Measurements from ENCODE around the gene PGA5.
"Not testable (repeated sequence)": the region's sequence is repeated elsewhere in the genome, so short reads cannot be mapped to it uniquely, and the experiment has no call there.

PGA5 gene

DNA sequence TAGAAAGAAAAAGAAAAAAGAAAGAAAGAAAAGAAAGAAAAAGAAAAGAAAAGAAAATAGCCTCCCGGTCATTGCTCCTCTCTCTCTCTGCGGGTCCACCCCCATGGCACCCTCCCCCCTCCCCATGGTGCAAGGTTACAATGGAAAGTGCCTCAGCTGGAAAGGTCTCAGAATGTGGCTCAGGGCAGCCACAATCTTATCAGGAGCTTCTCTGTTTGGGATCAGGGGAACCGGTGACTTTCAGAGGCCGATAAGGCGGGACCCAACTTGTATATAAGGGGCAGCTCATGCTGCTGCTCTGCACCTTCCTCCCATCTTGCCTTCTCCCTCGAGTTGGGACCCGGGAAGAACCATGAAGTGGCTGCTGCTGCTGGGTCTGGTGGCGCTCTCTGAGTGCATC, at the start of gene PGA5:
Gene PGA5 (plus strand): TSS at position 301 of the 400 bp plus-strand sequence. CDS start 52 bp downstream, at position 353.
- DNase-seq, result not testable (repeated sequence)

DNA sequence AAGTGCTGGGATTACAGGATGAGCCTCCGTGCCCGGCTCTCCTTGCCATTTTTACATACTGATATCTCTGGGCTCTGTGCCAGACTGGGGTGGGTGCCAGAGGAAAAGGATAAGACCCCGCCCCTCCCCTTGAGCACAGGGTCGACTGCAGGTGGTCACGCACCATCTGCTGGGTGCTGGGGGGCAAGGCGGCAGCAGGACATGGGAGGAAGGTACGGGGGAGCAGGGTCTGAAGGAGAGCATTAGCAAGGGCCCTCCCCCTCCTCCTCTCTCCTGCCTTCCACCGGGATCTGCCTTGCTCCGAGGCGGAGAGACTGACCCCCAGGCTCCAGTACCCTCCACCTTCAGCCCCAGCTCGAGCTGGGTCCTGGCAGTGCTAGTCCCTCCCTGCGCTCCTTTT, 47.4 kb upstream of the PGA5 start:
- DNase-seq, result no peak

DNA sequence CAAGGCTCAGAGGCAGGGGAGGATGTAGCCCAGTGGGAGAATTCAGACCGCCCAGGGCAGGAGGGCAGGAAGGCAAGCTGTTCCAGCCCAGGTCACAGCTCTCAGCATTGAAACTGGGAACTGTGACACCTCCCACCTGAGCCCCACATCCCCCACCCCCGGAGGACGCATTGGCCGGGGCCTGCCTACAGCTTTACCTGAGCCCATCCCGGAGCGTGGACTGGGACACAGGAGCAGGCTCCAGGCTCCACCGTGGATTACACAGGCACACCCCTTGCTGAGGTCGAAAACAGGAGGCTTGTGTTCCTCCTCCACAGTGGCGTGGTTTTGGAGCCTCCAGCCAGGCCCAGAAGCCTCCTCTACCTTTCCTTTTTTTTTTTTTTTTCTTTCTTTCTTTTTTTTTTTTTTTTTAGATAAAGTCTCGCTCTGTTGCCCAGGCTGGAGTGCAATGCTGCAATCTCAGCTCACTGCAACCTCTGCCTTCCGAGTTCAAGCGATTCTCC, 46.8 kb upstream of the PGA5 start:
- no peak for DNase-seq

DNA sequence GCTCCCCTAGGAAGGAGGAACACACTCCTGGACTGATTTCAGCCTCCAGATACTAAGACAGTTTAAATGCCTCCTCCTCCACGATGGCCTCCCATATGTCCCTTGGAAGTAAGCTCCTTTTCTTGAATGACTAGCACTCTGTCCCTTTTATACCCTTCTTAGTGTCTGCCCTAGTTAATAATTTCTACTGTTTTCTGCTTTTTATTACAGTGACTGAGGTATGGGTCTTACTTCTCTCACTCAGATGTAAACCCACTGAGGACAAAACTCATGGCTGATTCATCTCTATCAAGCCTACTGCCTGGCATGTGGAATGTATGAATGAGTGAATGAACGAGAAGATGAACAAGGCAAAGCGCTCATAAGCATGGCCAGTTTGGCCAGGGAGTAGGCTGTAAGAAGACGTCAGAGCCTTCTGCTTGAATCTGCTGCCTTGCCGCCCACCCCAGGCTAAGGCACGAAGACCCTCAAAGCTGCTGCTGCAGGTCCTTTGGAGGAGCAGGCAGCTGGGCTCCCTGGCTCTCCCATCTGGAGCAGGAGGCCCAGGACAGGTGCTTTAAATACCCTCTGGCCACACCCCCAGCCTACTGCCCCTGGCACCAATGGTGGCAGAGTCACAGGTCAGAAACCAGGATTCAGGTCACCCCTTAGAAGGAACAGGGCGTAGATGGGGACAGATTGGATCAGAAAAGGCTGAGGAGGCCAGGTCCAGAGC, 45.8 kb upstream of the PGA5 start:
- DNase-seq, result no peak

DNA sequence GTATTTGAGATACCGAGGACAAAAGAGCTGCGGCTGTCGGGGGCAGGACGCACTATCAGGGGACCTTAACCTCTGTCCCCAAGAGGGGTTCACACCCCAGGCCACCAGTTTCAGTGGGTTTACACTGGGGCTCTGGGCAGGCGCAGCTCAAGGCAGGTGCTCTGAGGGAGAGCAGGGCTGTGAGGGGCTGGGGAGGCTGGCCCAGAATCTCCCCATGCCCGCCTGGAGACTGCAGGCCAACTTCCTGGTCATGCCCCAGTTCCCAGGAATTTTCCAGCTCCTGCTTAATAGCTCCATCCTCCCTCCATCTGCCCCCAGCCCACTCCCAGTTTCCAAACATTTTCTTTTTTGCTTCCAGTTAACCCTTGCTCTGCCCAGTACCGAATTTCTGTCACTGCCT, 45.3 kb upstream of the PGA5 start:
- no peak for DNase-seq

DNA sequence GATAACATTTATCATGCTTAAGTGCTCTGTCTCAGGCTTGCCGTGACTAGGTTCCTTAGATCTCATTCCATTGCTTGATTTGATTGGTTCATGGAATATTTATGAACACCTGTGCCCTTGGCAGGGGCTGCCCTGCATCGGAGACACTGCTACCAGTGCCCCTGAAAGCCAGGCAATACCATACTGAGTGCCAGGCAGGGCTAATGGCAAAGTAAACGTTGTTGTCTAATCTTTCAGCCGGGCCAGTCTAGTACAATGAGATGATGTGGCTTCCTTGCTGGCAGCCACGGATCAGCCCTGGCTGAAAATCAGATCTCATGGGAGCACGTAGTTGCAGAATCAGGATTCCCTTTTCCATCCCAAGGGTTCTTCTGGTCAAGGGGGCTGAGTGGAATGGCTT, 42.6 kb upstream of the PGA5 start:
- no peak for DNase-seq

DNA sequence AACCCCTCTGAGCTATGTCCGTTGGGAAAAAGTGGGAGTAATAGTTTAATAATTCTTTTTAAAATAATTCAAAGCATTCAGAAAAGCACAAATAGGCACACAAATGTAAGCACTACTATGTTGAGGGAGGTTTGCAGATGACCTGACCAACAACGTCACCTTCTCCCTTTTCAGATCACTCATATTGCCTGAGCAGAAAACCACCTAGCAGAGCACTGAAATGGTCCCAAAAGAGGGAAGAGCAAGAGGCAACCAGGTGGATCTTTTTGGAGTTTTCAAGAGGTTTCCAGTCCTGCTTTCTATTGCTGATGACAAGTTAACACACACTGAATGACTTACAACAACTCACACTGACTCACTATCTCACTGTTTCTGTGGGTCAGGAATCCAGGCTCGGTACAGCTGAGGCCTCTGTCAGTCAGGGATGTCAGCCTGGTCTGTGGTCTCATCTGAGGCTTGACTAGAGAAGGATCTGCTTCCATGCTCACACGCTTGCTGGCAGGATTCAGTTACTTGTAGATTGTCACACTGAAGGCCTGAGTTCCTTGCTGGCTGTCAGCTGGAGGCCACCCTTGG, 41.9 kb upstream of the PGA5 start:
- no peak for DNase-seq

DNA sequence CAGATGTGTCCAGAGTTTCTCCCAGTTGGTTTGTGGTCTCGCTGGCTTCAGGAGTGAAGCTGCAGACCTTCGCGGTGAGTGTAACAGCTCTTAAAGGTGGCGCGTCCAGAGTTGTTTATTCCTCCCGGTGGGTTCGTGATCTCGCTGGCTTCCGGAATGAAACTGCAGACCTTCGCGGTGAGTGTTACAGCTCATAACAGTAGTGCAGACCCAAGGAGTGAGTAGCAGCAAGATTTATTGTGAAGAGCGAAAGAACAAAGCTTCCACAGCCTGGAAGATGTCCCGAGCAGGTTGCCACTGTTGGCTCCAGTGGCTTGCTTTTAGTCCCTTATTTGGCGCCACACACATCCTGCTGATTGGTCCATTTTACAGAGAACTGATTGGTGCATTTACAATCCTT, 39.5 kb upstream of the PGA5 start:
- DNase-seq, result no peak

DNA sequence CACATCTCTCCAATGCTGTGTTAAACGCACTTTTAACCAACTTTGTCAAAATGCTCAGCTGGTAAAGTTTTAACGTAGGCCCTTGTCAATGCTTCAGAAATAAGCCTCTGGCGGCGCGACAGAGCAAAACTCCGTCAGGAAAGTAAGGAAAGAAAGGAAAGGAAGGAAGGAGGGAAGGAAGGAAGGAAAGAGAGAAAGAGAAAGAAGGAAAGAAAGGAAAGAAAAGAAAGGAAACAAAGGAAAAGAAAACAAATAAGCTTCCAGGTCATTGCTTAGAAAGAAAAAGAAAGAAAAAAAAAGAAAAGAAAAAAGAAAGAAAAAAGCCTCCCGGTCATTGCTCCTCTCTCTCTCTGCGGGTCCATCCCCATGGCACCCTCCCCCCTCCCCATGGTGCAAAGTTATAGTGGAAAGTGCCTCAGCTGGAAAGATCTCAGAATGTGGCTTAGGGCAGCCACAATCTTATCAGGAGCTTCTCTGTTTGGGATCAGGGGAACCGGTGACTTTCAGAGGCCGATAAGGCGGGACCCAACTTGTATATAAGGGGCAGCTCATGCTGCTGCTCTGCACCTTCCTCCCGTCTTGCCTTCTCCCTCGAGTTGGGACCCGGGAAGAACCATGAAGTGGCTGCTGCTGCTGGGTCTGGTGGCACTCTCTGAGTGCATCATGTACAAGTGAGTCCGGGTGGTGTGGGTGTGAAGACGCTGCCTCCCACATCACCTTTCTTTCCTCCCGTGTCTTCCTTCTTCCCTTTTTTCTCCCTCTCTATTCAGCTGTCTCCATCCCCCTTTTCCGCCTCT, 37.8 kb upstream of the PGA5 start, which contains the start of gene PGA3:
Gene PGA3 (plus strand): TSS at position 566 of the 797 bp plus-strand sequence. CDS start 50 bp downstream, at position 616.
- DNase-seq, result not testable (repeated sequence)

DNA sequence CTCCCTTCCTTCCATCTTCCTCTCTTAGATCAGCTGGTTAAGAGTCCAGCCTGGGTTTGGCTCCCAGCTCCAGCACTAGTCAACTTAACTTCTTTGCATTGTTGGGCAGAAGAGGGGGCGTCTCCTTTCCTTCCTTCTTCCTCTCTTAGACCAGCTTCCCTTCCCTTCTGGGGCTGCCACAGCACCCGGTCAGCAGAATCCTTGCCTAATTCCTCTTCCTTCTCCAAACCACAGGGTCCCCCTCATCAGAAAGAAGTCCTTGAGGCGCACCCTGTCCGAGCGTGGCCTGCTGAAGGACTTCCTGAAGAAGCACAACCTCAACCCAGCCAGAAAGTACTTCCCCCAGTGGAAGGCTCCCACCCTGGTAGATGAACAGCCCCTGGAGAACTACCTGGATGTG, 37.1 kb upstream of the PGA5 start:
- not testable (repeated sequence) for DNase-seq

DNA sequence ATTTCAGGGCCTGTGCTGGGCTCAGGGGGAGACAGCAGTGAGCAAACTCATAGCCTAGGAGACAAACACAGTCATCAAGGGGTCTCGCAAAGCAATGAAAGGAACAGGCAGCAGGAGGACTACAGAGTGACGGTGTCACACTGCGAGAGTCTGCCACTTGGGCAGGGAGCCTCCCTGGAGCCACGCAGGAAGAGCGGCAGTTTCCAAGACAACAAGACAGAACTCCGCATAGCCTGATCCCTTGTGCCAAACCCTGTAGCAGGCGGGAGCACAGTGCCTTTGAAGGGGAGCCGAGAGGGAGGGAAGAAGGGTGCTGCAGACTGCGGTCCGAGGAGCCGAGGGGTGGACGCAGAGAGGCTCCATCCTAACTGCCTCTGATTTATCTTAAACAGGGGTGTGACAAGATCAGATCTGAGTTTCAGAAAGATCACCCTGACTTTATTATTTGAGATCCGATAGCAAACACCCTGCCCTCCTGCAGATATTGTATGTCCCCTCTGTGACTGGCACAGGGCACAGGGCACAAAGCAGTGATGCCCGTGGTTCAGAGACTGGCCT, 36.4 kb upstream of the PGA5 start:
- DNase-seq, result not testable (repeated sequence)

DNA sequence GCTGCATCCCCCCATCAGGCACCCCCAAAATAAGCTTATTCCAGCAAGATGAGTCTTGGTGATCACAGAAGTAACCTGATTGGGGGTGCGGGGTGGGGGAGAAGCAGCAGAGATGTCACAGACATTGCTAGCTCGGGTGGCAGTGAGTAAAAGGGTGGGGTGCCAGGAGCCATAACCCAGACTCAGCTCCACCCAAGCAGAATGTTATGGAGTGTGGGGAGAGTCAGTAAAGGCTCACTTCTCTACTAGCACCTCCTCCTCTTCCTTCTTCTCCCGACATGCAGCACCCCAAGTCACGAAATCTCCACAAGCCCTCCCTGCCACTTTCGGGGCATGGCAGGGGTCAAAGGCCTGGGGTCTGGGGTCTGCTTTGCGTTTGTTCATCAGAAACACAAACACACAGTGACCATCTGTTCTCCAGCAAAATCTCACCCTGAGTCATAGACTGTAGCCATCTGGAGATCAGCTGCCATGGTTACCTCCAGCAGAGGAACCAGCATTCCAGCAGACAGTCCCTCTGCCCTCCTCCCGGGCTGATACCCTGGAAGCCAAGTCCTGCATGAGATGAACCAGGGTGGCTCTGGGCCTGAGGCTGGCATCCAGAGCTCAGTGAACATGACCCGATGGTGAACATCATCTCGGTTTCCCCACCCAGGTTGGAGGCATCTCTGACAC, 33.2 kb upstream of the PGA5 start:
- DNase-seq, result not testable (repeated sequence)

DNA sequence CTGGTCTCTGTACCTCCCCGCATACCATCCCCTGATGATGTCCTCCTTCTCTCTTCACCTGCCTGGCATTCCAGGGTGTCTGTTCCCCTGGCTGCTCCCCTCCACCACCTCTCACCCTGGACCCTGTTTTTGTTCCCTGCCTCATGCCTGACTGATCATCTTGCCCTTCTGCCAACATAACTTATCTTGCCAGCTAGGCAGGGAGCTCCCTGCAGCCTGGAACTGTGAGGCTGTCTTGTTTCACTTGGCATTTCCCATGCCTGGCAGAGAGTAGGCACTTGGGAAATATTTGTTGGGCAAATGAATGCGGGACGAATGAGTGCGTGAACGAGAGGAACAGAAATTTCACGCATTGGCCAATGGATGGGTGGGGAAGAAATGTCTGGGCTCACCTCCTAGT, 30.3 kb upstream of the PGA5 start:
- DNase-seq, result not testable (repeated sequence)

DNA sequence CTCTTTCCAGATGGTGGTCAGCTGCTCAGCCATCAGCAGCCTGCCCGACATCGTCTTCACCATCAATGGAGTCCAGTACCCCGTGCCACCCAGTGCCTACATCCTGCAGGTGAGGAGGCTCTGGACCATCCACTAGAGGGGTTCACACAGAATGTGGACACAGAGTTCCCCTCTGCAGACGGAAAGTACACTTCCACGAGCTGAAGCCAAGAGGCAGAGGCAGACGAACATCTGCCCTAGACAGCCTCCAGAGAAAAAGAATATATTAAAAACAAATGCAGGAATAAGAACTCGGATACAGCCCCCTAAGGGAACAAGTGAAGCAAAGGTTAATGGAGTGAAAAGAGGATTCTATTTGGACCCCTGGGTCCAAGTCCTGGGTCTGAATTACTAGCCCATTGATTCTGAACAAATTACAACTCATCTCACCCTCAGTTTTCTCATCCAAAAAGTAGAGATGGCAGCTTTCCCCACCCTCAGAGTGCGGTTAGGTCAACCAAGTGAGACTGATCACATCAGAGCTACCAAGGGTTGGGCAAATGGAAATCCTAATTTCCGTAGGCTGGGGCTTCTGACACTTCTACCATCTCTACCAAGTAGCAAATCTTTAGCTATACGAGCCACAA, 29.5 kb upstream of the PGA5 start:
- DNase-seq, result not testable (repeated sequence)

DNA sequence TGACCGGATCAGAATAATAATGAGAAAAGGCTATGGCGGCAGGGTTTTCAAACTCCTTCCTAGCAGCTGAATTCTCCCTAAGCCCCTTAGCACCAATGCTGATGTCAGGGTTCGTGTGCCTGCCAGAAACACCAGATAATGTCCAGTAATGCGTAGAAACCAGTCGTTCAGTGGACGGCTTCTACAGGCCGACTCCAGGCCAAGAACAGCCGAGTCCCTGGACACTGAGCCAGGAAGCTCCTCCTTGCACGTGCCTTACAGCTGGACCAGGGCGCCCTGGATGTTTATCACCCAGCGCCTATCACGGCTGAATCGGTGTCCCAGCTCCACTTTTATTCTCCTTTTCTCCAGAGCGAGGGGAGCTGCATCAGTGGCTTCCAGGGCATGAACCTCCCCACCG, 28.8 kb upstream of the PGA5 start:
- not testable (repeated sequence) for DNase-seq

DNA sequence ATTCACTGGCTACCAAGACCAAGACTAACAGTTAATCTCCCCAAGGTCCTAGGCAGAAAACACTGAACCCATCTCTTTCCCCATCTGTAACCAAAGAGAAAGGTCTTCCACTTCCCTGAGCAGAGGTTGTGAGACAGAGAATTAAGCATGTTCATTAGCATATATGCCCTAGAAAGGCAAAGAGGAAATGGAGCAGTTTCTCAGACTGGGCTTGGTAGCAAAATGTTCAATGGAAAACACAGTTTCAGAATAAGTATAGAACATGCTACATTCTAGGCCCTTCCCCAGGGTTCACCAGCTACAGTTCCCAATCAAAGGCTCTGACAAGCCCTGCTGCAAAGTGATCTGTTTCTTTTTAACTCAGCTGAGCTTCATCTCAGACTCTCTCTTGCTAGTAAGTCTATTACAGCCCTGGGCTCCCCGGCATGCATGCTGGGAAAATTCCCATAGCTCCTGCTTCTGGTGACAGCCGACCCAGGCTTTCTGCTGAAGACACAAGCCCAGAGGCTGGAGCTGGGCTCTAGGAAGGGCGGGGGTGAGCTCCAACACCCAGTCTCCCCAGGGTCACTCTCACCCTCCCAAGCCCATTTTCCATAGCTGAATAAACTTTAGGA, 27.2 kb upstream of the PGA5 start:
- not testable (repeated sequence) for DNase-seq

DNA sequence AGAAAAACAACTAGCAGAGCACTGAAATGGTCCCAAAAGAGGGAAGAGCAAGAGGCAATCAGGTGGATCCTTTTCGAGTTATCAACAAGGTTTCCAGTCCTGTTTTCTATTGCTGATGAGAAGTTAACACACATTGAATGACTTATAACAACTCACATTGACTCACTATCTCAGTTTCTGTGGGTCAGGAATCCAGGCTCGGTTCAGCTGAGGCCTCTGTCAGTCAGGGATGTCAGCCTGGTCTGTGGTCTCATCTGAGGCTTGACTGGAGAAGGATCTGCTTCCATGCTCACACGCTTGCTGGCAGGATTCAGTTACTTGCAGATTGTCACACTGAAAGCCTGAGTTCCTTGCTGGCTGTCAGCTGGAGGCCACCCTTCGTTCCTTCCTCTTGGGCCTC, 22.7 kb upstream of the PGA5 start:
- not testable (repeated sequence) for DNase-seq

DNA sequence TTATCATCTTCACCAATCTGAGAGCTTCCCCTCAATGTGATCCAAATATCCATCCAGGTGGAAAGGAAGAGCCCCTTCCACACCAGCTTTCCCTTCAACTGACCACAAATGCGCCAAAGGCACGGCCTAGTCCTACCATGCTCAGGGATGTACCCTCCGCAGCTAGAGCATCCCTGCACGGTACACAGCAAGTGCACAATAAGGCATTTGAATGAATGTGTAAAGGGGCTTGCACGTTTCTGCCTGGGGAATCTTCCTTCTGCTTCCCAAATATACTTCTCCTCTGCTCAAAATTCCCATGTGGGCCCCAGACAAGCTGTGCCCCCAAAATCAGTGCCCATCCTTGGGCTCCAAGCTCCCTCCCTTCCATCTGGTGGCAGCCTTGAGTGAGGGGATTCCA, 22.0 kb upstream of the PGA5 start:
- DNase-seq, result not testable (repeated sequence)

DNA sequence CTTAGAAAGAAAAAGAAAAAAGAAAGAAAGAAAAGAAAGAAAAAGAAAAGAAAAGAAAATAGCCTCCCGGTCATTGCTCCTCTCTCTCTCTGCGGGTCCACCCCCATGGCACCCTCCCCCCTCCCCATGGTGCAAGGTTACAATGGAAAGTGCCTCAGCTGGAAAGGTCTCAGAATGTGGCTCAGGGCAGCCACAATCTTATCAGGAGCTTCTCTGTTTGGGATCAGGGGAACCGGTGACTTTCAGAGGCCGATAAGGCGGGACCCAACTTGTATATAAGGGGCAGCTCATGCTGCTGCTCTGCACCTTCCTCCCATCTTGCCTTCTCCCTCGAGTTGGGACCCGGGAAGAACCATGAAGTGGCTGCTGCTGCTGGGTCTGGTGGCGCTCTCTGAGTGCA, 18.9 kb upstream of the PGA5 start, which contains the start of gene PGA4:
Gene PGA4 (plus strand): TSS at position 301 of the 400 bp plus-strand sequence. CDS start 54 bp downstream, at position 355.
- not testable (repeated sequence) for DNase-seq

DNA sequence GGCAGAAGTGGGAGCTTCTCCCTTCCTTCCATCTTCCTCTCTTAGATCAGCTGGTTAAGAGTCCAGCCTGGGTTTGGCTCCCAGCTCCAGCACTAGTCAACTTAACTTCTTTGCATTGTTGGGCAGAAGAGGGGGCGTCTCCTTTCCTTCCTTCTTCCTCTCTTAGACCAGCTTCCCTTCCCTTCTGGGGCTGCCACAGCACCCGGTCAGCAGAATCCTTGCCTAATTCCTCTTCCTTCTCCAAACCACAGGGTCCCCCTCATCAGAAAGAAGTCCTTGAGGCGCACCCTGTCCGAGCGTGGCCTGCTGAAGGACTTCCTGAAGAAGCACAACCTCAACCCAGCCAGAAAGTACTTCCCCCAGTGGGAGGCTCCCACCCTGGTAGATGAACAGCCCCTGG, 18.3 kb upstream of the PGA5 start:
- DNase-seq, result not testable (repeated sequence)

DNA sequence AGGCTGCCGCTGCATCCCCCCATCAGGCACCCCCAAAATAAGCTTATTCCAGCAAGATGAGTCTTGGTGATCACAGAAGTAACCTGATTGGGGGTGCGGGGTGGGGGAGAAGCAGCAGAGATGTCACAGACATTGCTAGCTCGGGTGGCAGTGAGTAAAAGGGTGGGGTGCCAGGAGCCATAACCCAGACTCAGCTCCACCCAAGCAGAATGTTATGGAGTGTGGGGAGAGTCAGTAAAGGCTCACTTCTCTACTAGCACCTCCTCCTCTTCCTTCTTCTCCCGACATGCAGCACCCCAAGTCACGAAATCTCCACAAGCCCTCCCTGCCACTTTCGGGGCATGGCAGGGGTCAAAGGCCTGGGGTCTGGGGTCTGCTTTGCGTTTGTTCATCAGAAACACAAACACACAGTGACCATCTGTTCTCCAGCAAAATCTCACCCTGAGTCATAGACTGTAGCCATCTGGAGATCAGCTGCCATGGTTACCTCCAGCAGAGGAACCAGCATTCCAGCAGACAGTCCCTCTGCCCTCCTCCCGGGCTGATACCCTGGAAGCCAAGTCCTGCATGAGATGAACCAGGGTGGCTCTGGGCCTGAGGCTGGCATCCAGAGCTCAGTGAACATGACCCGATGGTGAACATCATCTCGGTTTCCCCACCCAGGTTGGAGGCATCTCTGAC, 14.4 kb upstream of the PGA5 start:
- DNase-seq, result not testable (repeated sequence)
